GM19397 (cell line): Measurements from ENCODE around the gene GNPDA1.

Experiments
- ATAC-seq: cut with Tn5 transposase; IDR thresholded peaks from one replicate; pipeline ENCODE4 v1.9.1; 2021; ENCODE audit warnings: mild to moderate bottlenecking, moderate library complexity; ENCODE audit not compliant: unreplicated experiment

GNPDA1 gene

DNA sequence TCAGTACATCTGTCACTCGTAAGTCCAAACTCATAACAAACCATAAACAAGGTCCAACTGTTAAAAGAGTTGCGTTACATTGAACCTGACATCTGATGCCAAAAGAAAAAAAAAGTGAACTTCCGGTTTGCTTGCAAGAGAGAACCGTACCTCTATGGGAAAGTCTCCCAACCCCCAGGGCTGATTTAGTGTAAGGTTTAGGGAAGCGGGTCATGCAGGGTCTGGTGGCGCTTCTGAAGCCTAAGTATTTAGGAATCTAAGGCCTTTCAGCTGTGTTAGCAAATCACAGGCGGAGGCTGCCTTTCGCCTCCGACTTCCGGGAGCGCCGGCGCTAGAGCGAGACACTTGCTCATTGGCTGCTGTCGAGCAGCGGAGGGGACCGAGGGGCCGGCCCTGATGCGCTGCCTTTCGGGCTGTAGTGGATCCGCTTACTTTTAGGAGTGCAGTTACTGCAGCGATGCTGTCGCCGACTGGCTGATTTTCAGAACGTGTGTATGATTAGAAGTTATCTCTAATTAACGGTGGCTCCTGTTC is 12.0 kb upstream of the GNPDA1 start:
- peak; percentile 100 for ATAC-seq

- no peak for ATAC-seq
Measured at GRCh38 chr5:142023836-142024235, 11.0 kb upstream of the GNPDA1 start.

- ATAC-seq, result no peak
Measured at GRCh38 chr5:142020122-142020659, 7.4 kb upstream of the GNPDA1 start.

- ATAC-seq, result peak; percentile 33
Measured at GRCh38 chr5:142017832-142018427, 5.1 kb upstream of the GNPDA1 start.

GRCh38 chr5:142016556-142016955 is 3.7 kb upstream of the GNPDA1 start:
- peak; percentile 33 for ATAC-seq

DNA sequence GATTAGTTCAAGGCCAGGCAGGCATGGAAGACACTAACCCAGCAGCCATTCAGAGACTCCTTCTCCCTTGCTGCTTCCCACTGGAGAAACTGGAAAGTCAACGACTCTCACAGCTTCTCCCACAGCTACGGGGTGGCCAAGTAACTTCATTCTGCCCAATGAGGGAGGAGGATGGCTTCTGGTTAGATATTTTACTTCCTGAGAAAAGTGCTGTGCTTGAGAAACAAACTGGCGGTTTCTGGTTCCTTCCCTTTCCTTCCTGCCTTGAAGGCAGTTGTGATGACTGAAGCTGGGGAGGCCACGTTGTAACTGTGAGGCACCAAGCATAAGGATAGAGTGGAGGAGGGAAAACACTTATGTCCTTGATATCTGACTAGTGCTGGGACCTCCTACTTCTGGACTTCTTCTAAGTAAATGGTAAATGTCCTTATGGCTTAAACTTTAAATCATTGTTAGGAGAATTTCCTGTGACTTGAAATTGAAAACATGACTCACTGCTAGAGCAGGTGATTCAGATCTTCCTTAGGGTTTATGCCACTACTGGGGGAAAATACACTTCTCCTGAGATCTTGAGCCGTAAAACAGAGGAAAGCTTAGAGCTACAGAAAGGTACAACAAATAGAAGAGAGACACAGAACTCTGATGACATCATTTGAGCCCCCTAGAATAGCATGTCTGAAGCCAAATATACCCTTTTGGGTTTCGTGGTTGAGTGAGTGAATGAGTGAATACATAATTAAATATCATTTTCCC is 3.1 kb upstream of the GNPDA1 start:
- peak; percentile 24 for ATAC-seq

DNA sequence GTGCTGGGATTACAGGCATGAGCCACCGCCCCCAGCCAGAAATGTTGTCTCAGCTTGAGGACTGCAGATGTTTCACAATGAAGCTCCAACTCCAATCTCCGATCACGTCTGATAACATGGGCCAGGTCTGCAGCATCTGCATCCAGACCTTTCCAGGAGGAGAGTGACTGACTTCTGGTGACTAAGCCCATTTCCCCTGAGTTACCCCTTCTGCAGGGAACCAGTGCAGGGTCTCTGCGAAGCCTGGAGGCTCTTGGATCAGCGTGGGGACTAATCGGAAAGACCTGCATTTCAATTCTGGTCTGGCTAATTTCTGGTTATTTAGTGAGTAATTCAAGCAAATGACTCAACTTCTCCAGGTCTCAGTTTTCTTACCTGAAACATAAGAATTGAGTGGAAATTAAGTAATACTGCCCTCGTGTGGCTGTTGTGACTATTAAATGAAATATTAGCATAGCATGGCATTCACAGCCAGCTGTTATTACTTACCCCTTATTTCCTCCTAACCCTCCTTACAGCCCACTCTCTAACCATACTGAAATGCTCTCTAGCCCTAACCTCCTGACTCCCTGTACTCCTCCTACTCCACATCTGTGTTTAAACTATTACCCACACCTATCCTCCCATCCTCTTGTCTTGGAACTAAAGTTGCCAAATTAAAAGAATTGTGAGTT is 2.2 kb upstream of the GNPDA1 start:
- no peak for ATAC-seq

- no peak for ATAC-seq
Measured at GRCh38 chr5:142013734-142014521, 1.1 kb upstream of the GNPDA1 start.

- no peak for ATAC-seq
Measured at GRCh38 chr5:142012186-142012785, 541 bp downstream of the GNPDA1 start.

- ATAC-seq, result no peak
Measured at GRCh38 chr5:142011572-142012185, 1.1 kb downstream of the GNPDA1 start.

DNA sequence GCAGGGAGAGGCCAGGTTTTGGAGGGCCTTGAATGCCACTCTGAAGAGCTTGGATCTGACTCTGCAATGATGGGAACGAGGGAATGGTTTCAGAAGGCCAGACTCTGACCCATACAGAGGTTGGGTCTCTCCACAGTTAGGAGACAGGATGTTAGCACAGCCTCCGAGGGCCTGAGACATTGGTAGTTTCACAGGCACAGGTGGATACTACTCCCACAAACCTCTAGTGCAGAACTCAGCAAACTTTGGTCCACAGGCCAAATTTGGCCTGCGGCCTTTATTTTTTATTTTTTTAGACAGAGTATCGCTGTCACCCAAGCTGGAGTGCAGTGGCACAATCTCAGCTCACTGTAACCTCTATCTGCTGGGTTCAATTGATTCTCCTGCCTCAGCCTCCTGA is 2.9 kb downstream of the GNPDA1 start:
- ATAC-seq, result no peak

GRCh38 chr5:142008813-142009212 is 4.0 kb downstream of the GNPDA1 start:
- no peak for ATAC-seq

DNA sequence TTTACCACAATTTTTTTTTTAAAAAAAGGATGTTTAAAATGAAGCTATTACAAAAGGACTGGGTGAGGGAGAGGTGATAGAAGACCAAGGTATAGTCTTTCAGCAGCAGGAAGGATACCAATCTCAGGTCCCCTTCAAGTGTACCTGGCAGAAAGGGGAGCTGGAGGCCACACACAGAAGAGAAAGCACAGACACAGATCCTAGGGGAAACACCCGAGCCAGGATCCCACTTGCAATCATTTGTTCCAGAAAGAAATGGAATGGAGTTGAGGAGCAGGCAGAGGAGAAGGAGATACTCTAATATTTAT is 5.6 kb downstream of the GNPDA1 start:
- ATAC-seq, result no peak

DNA sequence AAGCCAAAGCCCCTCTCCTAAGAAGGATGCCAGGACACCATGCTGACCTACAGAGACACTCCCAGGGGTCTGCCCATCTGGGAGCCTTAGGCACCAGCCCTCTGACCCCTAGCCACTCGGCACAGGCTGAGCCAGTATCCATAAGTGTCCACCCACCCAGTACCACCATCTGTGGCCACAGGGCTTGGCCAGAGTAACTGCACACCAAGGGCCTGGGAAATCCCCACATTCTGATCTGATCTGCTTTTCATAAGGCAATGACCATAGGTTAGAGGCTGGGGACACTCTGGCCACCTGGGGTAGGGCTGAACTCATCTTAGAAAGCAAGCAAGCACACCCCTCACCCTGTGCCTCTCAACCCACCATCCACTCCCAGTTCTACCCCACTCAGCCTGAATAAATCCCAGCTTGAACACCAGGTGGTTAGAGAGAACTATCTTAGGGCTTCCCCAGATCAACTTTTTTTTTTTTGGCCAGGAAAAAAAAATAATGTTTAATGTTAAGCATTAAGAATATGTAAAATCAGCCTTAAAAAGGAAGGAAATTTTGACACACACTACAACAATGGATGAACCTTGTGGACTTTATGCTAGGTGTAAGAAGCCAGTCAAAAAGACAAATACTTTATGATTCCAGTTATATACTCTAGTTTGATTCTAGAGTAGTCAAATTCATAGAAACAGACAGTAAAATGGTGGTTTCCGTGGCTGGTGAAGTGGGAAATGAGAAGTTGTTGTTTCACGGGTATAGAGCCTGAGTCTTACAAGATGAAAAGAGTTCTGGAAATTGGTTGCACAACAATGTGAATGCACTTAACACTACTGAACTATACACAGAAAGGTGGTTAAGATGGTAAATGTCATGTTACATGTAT is 6.2 kb downstream of the GNPDA1 start:
- no peak for ATAC-seq

DNA sequence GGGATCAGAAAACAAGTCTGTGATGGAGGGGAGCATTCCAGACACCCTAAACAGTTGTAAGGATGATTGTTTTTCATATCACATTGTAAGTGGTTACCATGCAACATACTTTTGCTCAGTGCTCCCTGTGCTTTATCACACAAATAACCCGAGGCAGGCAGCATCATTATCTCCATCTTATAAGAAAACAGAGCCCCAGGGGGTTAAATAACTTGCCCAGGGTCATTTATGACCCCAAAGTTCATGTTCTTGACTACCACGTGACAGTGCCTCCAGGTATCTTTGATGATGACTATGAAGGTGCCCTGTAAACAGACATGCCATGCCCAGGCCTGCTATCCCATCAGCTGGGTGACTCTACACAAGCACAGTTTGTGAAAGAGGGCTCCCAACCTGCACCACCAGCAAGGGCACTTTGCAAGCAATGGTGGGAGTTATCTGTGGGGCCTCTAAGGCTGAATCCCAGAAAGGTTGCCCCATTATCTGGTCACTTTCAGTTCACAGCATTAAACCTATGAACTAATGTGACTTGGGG is 9.5 kb downstream of the GNPDA1 start:
- ATAC-seq, result no peak

GRCh38 chr5:142000704-142001484 is 11.9 kb downstream of the GNPDA1 start:
- no peak for ATAC-seq

DNA sequence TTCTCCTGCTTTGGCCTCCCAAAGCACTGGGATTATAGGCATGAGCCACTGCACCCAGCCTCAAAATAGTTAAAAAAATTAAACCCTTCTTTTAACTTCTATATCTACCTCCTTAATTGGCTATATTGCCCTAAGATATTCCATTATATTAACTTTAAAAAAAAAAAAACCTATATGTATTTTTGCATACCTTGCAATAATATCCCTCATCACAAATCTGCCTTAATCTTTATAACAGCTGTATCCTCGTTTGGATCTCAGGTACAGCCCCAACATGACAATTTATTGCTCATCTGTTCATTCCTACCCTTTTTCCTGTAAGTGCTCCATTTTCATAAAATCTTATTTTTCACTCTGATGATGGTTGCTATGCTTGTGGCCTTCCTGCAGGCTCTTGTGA is 12.7 kb downstream of the GNPDA1 start:
- no peak for ATAC-seq

DNA sequence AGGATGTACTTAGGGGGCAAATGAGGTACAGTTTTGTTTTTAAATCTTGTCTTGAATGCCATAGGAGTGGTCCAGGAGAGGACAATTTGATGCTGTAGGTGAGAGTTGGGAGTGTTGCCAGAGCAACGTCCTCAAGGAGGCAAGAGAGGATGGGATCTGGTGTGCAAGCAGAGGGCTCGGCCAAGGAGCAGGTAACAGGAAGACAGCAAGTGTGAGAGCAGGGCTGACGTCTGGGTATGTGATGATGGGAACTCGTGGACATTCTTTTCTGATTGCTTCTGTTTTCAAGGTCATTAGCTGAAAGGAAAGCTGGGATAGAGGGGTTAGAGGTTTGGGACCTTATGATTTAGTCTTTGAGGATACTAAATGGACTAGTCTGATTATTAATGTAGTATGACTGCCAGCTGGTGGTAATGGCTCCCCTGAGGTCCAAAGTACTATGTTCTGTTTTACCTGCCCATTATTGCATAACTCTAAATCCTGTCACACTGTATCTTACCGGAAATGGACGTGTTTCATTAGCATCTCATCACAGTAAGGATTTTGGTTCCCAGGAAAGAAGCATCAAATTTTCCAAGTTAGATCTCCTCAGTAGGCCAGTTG is 15.4 kb downstream of the GNPDA1 start:
- no peak for ATAC-seq
